ENCODE measurements around the gene SLC39A3. TPM values are rescaled to one million over a fixed set of nuclear protein-coding genes. Genes with fewer than 3 reads are reported as not detected.

The SLC39A3 gene
- total and polyA plus RNA-seq, 7 donors = 7.2 to 35.4 (median 17.1) TPM

DNA sequence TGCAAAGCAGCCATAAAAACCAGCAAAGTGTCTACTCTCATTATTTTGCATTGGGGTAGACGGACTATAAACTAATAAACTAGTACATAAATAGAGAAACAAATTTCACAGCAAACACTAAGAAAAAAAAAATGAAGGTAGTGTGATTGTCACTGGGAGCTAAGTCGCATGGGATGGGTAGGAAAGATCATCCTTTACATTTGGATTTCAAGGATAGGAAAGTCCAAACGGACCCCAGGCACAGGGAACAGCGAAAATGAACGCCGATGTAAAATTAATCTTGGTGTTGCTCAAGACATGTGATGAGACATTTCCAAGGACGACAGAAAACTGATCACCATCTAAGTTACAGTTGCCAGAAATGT, 43.9 kb upstream of the SLC39A3 start:
- WGBS, 2 donors = 82 to 85% methylated on average over 7 of the region's 7 CpGs
- DNase-seq = no peak
- H3K27me3 ChIP-seq = no peaks in the 10 kb centered on the region
- H3K36me3 ChIP-seq = no peaks in the 10 kb centered on the region
- peaks cover 0 to 66% (median 54%) of the 10 kb centered on the region in 4 donors for H3K4me1 ChIP-seq
- intact Hi-C loops (cut with DNase I) = loop anchor here (10.0 kb wide), 1 partner anchor 359 kb away; the partner anchor contains the start of gene TIMM13
- TF ChIP-seq POLR2AphosphoS5 (IDR thresholded peaks at IDR 0.05) (no peak), POLR2A (IDR thresholded peaks at IDR 0.05) (no peak), EP300 (IDR thresholded peaks at IDR 0.05) (no peak)
- TF ChIP-seq, protein P1, sequence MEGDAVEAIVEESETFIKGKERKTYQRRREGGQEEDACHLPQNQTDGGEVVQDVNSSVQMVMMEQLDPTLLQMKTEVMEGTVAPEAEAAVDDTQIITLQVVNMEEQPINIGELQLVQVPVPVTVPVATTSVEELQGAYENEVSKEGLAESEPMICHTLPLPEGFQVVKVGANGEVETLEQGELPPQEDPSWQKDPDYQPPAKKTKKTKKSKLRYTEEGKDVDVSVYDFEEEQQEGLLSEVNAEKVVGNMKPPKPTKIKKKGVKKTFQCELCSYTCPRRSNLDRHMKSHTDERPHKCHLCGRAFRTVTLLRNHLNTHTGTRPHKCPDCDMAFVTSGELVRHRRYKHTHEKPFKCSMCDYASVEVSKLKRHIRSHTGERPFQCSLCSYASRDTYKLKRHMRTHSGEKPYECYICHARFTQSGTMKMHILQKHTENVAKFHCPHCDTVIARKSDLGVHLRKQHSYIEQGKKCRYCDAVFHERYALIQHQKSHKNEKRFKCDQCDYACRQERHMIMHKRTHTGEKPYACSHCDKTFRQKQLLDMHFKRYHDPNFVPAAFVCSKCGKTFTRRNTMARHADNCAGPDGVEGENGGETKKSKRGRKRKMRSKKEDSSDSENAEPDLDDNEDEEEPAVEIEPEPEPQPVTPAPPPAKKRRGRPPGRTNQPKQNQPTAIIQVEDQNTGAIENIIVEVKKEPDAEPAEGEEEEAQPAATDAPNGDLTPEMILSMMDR (IDR thresholded peaks at IDR 0.05) = no peak
- H3K27ac ChIP-seq = peak overlapping the region; percentile 87 to 96 (median 94)
- H3K4me3 ChIP-seq = peak overlapping the region in 3 of 4 donors; percentile 76 to 92 (median 88)
- H3K9me3 ChIP-seq = no peaks in the 10 kb centered on the region

DNA sequence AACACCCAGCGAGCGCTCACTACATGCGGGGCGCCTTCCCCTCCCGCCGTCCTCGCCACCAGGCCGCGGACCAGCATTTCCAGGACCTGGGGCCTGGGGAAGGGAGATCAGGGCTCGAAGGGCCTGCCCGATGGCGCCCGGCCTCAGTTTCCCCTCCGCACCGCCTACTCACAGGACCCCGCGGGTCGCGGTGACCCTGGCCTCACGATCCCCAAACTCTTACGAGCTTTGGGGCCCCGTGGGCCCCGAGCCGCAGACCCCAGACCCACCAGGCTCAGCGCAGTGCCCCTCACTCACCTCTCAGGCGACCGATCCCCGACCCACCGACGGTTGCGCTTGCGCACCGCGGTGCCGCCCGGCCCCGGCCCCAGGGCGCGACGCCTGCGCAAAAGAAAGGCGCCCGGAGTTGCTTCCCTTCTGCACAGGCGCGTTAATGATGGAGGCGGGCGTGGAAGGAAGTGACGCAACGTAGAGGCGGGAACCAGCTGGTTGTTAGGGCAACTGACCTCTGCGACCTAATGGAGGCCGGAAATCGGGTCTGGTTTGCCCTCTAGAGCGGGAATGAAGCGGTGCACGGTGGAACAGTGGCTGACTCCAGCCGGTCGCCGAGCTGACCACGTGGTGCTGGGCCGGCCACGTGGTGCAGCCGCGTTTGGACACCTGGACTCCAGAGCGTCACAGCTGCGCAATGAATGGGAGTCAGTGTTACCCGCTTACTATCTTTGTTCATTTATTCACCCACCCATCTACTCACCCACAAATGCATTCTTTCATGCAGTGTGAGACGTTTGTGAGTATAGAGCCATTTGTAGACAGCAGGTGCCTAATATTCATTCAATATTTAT, 43.3 kb upstream of the SLC39A3 start, which contains the start of gene SGTA:
Gene SGTA (minus strand): TSS at position 338 of the 845 bp plus-strand sequence. CDS start 14,205 bp downstream, outside the sequence.
- intact Hi-C loops (cut with DNase I) = loop anchor here (10.0 kb wide), 1 partner anchor 358 kb away; the partner anchor contains the start of gene TIMM13
- H3K27ac ChIP-seq = peak within 1 kb of the TSS; percentile 87 to 96 (median 94)
- H3K27me3 ChIP-seq = no peaks in the 10 kb centered on the region
- no peaks in the 10 kb centered on the region for H3K9me3 ChIP-seq
- H3K36me3 ChIP-seq = no peaks in the 10 kb centered on the region
- peak within 1 kb of the TSS; percentile 76 to 100 (median 90) for H3K4me3 ChIP-seq
- 1% methylated on average over 68 of the region's 68 CpGs for WGBS, 2 donors
- peak; percentile 78 to 87 for TF ChIP-seq POLR2A (IDR thresholded peaks at IDR 0.05)
- peak; percentile 86 to 94 (median 92) for TF ChIP-seq POLR2AphosphoS5 (IDR thresholded peaks at IDR 0.05)
- TF ChIP-seq, protein P1 (IDR thresholded peaks at IDR 0.05) = peak in 3 of 4 experiments; percentile 15 to 35 (median 29)
- TF ChIP-seq EP300 (IDR thresholded peaks at IDR 0.05) = peak in 1 of 4 donors; percentile 68
- DNase-seq = peak; percentile 99
- peaks cover 0 to 72% (median 54%) of the 10 kb centered on the region in 4 donors for H3K4me1 ChIP-seq

DNA sequence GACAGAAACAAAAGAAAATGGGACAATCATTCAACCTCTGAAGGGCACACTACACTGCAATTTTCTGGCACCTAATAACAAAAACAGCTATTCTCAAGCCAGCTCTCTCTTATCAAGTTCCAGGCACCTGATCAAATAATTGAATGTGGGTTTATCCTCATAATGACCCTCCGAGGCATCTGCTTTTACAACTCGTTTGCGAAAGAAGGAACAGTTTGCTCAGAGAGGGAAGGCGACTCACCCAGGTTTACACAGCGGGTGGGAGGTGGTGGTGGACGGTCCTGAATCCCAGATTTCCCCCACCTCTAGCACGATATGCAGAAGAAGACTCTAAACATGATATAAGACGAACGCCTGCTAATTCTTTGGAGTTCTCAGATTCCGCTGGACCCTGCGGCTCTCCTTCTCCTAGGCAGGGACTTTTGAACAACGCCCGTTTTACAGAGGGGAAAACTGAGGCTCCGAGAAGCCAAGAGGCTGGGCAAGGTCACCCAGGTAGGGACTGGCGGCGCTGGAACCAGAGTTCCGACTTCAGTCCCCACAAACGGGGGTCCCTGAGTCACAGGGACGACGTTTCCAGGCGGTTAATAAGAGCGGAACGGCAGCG, 42.6 kb upstream of the SLC39A3 start:
- H3K4me3 ChIP-seq = peak overlapping the region; percentile 76 to 100 (median 90)
- no peaks in the 10 kb centered on the region for H3K36me3 ChIP-seq
- H3K27ac ChIP-seq = peak overlapping the region; percentile 87 to 96 (median 94)
- intact Hi-C loops (cut with DNase I) = loop anchor here (10.0 kb wide), 1 partner anchor 358 kb away; the partner anchor contains the start of gene TIMM13
- DNase-seq = no peak
- H3K4me1 ChIP-seq = peaks cover 0 to 75% (median 54%) of the 10 kb centered on the region in 4 donors
- TF ChIP-seq, protein P1 (IDR thresholded peaks at IDR 0.05) = no peak
- TF ChIP-seq POLR2AphosphoS5 (IDR thresholded peaks at IDR 0.05) = no peak
- TF ChIP-seq POLR2A (IDR thresholded peaks at IDR 0.05) = no peak
- TF ChIP-seq EP300 (IDR thresholded peaks at IDR 0.05) = no peak
- no peaks in the 10 kb centered on the region for H3K27me3 ChIP-seq
- WGBS, 2 donors = 1 to 3% methylated on average over 24 of the region's 24 CpGs
- no peaks in the 10 kb centered on the region for H3K9me3 ChIP-seq

DNA sequence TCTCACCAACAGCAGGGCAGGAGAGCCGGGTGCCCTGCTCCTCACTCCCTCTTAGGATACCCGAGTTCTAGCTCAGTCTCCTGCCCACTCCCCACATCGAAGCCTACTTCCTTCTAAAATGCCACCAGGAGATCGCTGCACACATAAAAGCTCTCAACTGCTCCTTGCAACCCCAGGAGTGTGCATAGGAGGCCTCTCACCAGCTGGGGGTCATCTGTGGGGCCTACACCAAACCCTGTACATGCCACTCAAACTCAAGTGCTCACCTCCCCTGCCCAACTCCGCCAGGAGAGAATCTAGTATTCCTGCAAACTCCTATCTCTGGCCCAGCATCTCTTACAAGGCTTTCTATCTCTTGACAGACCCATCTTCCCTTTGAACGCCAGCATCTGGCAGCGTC, 40.5 kb upstream of the SLC39A3 start:
- 91 to 92% methylated on average over 7 of the region's 7 CpGs for WGBS, 2 donors
- peaks cover 0 to 63% (median 48%) of the 10 kb centered on the region in 4 donors for H3K4me1 ChIP-seq
- no peak overlapping the region for H3K27ac ChIP-seq
- no peaks in the 10 kb centered on the region for H3K36me3 ChIP-seq
- no peak for DNase-seq
- no peaks in the 10 kb centered on the region for H3K27me3 ChIP-seq
- H3K4me3 ChIP-seq = no peak overlapping the region
- TF ChIP-seq POLR2AphosphoS5 (IDR thresholded peaks at IDR 0.05) = no peak
- TF ChIP-seq POLR2A (IDR thresholded peaks at IDR 0.05) = no peak
- TF ChIP-seq, protein P1 (IDR thresholded peaks at IDR 0.05) = no peak
- no peak for TF ChIP-seq EP300 (IDR thresholded peaks at IDR 0.05)
- intact Hi-C loops (cut with DNase I) = loop anchor here (10.0 kb wide), 1 partner anchor 355 kb away; the partner anchor contains the start of gene TIMM13
- no peaks in the 10 kb centered on the region for H3K9me3 ChIP-seq

Measured in sigmoid colon (tissue), 7 donors.